Heart left ventricle (tissue), 13 donors: Measurements from ENCODE around the gene IL22RA1.

Experiments used
- CTCF ChIP-seq, 12 donors: fragments of 200-600 bp; sonication (generic) in 4 of 12; IDR thresholded peaks; one replicate each; pipeline versions ENCODE4 v1.5.0 to v1.8.0; 2018 to 2022; ENCODE audit warnings: antibody characterized with exemption in 12 of 12, mild to moderate bottlenecking in 5 of 12
- POLR2A ChIP-seq, 2 donors: fragments of 450-650 bp; IDR thresholded peaks; one replicate each; pipeline ENCODE4 v1.6.1; 2017; ENCODE audit warnings: antibody characterized with exemption in 2 of 2, mild to moderate bottlenecking in 2 of 2, moderate library complexity in 2 of 2
- donor health status: ischemic (EF 13 %, LVEDD 7.1; RV severe dilation, severe dysfunction).
- donor health status: DM: no; HTN: yes; CAD: no.
- donor health status: DM: no; HTN: no; CAD: no.
- donor health status: ischemic (EF 25% LVEDD 6.9; RV normal size, moderate dysfunction).
- donor health status: ischemic (EF 25% LVEDD 5.7; RV mildly dilated, moderate dysfunction).
- donor health status: ischemic (EF 35%, LVEDD 5.7; RV mildly dilated, moderate dysfunction).
- donor health status: nonischemic (EF 11% LVEDD 7.7; RV severe dilation, severe dysfunction).
- donor health status: DM: yes; HTN: yes; CAD: no.
- donor health status: PGD.
- donor health status: ischemic (EF 29% LVEDD 5.4; RV normal size, mild dysfunction).
- donor health status: nonischemic (EF 23%, LVEDD 6.1; RV moderate dilation, normal function).

- TF ChIP-seq CTCF (IDR thresholded peaks at IDR 0.05) (no peak), POLR2A (IDR thresholded peaks at IDR 0.05) (no peak)
These were observed 58.9 kb downstream of the IL22RA1 start for GRCh38 chr1:24084050-24084449.
